DMS53 treated with DMSO at 0.1 percent for 48 hours (cell line): ENCODE results near the gene RBP3.

ENCODE experiments used
- DNase-seq: peaks from one replicate; lab custom pipeline; 2025; ENCODE audit not compliant: unreplicated experiment; lab: John Stamatoyannopoulos, UW

The RBP3 gene

DNA sequence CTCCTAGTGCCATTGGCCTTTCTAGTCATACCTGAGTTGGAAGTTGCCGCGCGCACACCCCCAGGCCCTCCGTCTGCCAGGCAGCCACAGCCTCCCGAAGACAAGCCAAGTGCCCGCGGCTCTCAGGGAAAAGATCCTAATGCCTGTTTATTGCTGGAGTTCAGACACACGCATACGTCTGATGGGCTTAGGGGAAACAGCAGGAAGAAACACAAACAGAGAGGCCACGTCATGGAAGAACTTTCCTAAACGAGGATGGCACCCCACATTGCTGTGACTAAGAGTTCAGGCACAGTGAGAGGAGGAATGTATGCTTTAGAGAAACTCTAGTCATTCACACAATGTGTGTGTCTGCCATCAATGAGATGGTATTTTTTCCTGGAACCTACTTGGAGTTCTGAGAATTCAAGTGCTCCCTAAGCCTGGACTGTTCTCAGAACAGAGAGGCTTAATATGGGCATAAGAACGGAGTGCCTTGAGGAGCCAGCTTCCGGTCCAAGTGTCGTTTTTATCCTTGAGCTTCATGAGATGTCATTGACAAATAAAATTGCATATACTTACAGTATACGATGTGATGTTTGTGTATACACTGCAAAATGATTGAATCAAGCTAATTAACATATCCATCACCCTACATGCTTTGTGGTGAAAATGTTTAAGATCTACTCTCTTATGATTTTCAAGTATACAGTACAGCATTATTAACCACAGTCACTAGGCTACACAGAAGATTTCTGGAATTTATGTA is 11.6 kb upstream of the RBP3 start:
- no peak for DNase-seq

- no peak for DNase-seq
Observed at GRCh38 chr10:47337310-47337709, 10.9 kb upstream of the RBP3 start.

GRCh38 chr10:47339186-47339735 is 8.9 kb upstream of the RBP3 start:
- no peak for DNase-seq

- no peak for DNase-seq
Observed at GRCh38 chr10:47339759-47340607, 8.2 kb upstream of the RBP3 start.

GRCh38 chr10:47340608-47341170 is 7.5 kb upstream of the RBP3 start:
- peak; percentile 40 for DNase-seq

DNA sequence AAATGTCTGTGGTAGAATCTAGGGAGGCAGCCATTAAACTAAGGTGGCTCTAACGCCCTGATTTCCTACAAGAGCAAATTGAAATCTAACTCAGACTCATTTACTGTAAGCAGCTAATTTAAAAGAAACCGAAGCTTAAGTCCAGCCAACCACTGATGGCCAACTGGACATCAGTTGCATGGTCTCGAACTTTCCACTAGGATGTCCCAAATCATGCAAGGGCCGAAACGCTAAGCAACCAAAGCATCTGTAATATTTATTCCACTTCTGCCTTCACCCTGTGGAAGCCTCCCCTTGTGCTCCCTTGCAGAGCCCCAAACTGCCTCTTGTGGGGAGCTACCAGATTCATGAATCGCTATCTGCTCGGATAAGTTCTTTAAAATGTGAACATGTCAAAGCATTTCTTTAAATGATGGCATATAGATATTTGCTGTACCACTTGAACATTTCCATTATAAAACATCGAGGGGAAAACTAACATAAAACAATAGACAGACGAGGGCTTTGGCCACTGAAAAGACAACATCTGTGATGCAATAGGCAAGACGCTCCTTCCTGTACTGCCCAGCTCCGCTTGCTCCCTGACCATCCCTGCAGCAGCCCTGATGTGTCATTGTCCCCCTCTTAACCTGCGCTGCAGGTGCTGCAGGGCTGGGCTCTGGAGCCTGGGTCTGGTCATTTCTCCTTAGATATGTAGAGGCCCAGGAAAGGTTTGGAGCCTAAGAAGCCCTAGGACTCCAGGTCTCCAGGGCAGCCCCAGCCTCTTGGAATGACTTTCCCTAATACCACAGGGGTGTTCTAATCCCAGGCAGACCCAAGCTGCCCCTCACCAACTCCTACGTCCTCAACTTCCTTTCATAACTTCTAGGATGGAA is 2.9 kb upstream of the RBP3 start:
- no peak for DNase-seq

DNA sequence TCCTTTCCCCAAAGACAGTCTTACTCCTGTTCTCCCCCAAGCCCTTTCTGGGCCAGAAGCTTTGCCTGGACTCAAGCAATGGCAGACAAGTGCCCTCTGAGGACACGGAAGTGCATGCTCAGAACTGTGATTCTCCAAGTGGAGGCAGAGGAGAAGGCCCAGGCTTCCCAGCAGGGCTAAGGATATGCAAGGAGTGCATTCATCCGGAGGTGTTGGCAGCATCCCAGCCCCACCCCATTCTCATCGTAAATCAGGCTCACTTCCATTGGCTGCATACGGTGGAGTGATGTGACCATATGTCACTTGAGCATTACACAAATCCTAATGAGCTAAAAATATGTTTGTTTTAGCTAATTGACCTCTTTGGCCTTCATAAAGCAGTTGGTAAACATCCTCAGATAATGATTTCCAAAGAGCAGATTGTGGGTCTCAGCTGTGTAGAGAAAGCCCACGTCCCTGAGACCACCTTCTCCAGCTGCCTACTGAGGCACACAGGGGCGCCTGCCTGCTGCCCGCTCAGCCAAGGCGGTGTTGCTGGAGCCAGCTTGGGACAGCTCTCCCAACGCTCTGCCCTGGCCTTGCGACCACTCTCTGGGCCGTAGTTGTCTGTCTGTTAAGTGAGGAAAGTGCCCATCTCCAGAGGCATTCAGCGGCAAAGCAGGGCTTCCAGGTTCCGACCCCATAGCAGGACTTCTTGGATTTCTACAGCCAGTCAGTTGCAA is 1.4 kb upstream of the RBP3 start:
- DNase-seq = no peak

DNA sequence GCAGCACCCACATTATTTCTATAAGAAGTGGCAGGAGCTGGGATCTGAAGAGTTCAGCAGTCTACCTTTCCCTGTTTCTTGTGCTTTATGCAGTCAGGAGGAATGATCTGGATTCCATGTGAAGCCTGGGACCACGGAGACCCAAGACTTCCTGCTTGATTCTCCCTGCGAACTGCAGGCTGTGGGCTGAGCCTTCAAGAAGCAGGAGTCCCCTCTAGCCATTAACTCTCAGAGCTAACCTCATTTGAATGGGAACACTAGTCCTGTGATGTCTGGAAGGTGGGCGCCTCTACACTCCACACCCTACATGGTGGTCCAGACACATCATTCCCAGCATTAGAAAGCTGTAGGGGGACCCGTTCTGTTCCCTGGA is 874 bp upstream of the RBP3 start:
- no peak for DNase-seq

DNA sequence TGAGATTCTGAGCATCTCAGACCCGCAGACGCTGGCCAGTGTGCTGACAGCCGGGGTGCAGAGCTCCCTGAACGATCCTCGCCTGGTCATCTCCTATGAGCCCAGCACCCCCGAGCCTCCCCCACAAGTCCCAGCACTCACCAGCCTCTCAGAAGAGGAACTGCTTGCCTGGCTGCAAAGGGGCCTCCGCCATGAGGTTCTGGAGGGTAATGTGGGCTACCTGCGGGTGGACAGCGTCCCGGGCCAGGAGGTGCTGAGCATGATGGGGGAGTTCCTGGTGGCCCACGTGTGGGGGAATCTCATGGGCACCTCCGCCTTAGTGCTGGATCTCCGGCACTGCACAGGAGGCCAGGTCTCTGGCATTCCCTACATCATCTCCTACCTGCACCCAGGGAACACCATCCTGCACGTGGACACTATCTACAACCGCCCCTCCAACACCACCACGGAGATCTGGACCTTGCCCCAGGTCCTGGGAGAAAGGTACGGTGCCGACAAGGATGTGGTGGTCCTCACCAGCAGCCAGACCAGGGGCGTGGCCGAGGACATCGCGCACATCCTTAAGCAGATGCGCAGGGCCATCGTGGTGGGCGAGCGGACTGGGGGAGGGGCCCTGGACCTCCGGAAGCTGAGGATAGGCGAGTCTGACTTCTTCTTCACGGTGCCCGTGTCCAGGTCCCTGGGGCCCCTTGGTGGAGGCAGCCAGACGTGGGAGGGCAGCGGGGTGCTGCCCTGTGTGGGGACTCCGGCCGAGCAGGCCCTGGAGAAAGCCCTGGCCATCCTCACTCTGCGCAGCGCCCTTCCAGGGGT is 703 bp downstream of the RBP3 start:
- DNase-seq = no peak

DNA sequence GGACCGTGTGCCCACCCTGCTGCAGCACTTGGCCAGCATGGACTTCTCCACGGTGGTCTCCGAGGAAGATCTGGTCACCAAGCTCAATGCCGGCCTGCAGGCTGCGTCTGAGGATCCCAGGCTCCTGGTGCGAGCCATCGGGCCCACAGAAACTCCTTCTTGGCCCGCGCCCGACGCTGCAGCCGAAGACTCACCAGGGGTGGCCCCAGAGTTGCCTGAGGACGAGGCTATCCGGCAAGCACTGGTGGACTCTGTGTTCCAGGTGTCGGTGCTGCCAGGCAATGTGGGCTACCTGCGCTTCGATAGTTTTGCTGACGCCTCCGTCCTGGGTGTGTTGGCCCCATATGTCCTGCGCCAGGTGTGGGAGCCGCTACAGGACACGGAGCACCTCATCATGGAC is 1.4 kb downstream of the RBP3 start:
- DNase-seq = no peak

DNA sequence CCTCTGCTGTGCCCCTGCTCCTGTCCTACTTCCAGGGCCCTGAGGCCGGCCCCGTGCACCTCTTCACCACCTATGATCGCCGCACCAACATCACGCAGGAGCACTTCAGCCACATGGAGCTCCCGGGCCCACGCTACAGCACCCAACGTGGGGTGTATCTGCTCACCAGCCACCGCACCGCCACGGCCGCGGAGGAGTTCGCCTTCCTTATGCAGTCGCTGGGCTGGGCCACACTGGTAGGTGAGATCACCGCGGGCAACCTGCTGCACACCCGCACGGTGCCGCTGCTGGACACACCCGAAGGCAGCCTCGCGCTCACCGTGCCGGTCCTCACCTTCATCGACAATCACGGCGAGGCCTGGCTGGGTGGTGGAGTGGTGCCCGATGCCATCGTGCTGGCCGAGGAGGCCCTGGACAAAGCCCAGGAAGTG is 1.8 kb downstream of the RBP3 start:
- no peak for DNase-seq

GRCh38 chr10:47350671-47351640 is 2.8 kb downstream of the RBP3 start:
- no peak for DNase-seq

DNA sequence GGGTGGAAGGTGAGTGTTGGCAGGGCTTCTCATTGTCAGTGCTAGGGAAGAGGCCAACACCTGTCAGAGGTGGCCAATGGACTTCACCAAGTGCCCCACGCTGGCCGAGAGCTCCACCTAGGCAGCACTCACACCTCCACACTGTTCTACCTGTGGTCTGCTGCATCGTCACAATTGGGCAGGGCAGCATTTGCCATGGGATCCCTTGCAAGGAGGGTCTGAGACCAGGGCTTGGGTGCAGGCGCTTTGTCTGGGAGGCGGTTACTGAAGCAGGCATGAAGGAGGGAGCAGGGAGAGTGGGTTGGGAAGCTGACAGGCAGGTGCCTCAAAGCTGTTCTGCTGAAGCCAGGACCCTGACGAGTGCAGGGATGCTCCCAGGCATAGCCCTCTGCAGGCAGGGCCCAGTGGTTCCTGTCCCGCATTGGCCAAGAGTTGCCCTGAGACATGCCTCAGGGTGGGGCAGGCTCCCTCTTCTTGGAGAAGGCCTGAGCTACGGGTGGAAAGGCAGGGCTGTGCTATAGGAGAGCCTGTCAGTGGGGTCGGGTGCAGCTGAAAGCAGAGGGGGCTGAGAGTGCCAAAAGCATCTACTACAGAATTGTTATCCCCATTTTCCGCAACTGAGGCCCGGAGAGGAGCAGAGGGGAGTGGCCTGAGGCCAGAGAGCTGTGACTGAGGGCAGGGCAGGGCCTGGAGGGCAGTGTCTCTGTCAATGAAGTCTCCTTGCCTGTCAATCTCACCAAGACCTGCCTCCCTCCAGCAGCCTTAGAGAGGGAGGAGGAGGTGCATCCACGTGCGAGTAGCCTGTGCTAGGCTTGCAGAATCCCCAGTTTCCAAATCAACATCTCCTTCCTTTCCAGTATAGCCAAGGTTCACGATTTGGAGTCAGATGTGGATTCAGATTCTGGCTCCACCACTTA is 4.0 kb downstream of the RBP3 start:
- no peak for DNase-seq

- no peak for DNase-seq
Observed at GRCh38 chr10:47353351-47353750, 5.2 kb downstream of the RBP3 start.

DNA sequence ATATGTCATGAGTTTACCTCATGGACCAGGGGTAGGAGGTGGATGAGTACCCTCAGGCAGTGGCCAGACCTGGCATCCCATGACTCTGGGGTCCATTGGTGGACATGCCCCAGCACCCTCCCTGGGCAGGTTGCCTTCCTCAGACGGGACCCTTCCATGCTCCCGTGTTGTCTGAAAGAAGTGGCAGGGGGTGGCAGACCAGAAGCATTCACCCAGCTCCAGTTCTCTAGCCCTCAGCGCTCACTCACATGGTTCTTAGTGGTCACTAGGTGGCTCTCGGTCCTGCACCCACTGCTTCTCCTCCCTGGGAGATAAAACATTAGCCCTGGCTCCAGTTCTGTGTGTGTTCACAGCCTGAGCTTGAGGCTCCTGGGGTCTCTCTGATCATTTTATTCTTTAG is 6.0 kb downstream of the RBP3 start:
- DNase-seq = no peak

GRCh38 chr10:47354900-47355299 is 6.7 kb downstream of the RBP3 start:
- no peak for DNase-seq

GRCh38 chr10:47356708-47357107 is 8.5 kb downstream of the RBP3 start:
- DNase-seq = no peak
